ENCODE data around the gene TNFRSF12A. TPM values are rescaled to one million over a fixed set of nuclear protein-coding genes. Genes with fewer than 3 reads are reported as not detected.

The TNFRSF12A gene
- total and polyA plus RNA-seq, 2 of the 4 experiments (the other 2 are of a cell fraction), result 103 to 304 TPM

GRCh38 chr16:3027489-3027795 lies 7.3 kb downstream of the TNFRSF12A start:
- dilution Hi-C loops (cut with HindIII; ENCODE audit: low sequenced_read_pairs, unreplicated experiment), result no loop called here
- Histone ChIP-seq H4K5ac (ENCODE audit: low read depth, low read length) (no peak overlapping the region), H3K56ac (ENCODE audit: extremely low read depth, insufficient read depth, low read length) (no peak overlapping the region), H3K4me3 (ENCODE audit: insufficient read depth, low read depth, low read length) (no peak overlapping the region), H3K36me3 (ENCODE audit: control insufficient read depth, insufficient read depth, low read length) (peaks cover 17% of the 10 kb centered on the region), H3K14ac (replicated peaks; ENCODE audit: low read depth, low read length) (no peak overlapping the region), H3K9ac (ENCODE audit: low read depth, low read length) (no peak overlapping the region), H2AK5ac (ENCODE audit: low read depth, low read length) (no peak overlapping the region), H3K4me2 (ENCODE audit: low read depth, low read length) (no peak overlapping the region), H2BK5ac (ENCODE audit: low read depth, low read length, poor library complexity, severe bottlenecking) (no peak overlapping the region), H2AK9ac (replicated peaks; ENCODE audit: low read depth, low read length, poor library complexity) (no peak overlapping the region), H3K23ac (ENCODE audit: low read depth, low read length) (no peak overlapping the region), H2BK15ac (ENCODE audit: low read depth, low read length) (no peak overlapping the region), H3K9me1 (ENCODE audit: insufficient read depth, low read length) (no peaks in the 10 kb centered on the region), H4K8ac (ENCODE audit: low read depth in 2 of 2, low read length in 2 of 2) (no peak overlapping the region), H2BK20ac (ENCODE audit: low read depth, low read length) (no peak overlapping the region), H2BK120ac (ENCODE audit: low read depth, low read length) (no peak overlapping the region), H3K27me3 (ENCODE audit: control insufficient read depth, insufficient read depth, low read length) (peaks cover 16% of the 10 kb centered on the region), H3K4me1 (ENCODE audit: control insufficient read depth, insufficient read depth, low read length) (peaks cover 8% of the 10 kb centered on the region), H4K20me1 (ENCODE audit: insufficient read depth, low read length) (peaks cover 19% of the 10 kb centered on the region), H2AFZ (replicated peaks; ENCODE audit: low read length, poor library complexity) (no peak overlapping the region), H3K18ac (ENCODE audit: low read depth, low read length) (no peak overlapping the region), H4K91ac (ENCODE audit: insufficient read depth, low read depth, low read length) (no peak overlapping the region), H3K9me3 (ENCODE audit: control insufficient read depth, insufficient read depth, low read length) (no peaks in the 10 kb centered on the region), H3K27ac (ENCODE audit: insufficient read depth, low read length) (no peak overlapping the region), H3K4ac (ENCODE audit: low read depth, low read length) (no peak overlapping the region), H3K79me1 (ENCODE audit: low read depth in 1 of 2, low read length in 2 of 2) (peaks cover 0 to 15% of the 10 kb centered on the region in 2 experiments; a peak in 2 of 4 replicates)
- TF ChIP-seq MXI1 (IDR thresholded peaks at IDR 0.05; ENCODE audit: borderline replicate concordance, low read depth, low read length) (no peak), POLR2A (IDR thresholded peaks at IDR 0.05; ENCODE audit: low read depth, low read length) (no peak), MAZ (IDR thresholded peaks at IDR 0.05; ENCODE audit: borderline replicate concordance, low read depth, low read length) (no peak), SMC3 (IDR thresholded peaks at IDR 0.05; ENCODE audit: low read depth, low read length) (no peak), CEBPB (IDR thresholded peaks at IDR 0.05; ENCODE audit: low read depth, low read length) (no peak), CTCF (conservative IDR thresholded peaks at IDR 0.05; ENCODE audit: low read depth, low read length) (no peak), FOS (IDR thresholded peaks at IDR 0.05; ENCODE audit: low read depth, low read length) (no peak), RAD21 (IDR thresholded peaks at IDR 0.05; ENCODE audit: low read length) (no peak), MAFK (IDR thresholded peaks at IDR 0.05; ENCODE audit: low read depth, low read length) (no peak), RFX5 (IDR thresholded peaks at IDR 0.05; ENCODE audit: low read depth, low read length) (no peak), BHLHE40 (IDR thresholded peaks at IDR 0.05; ENCODE audit: low read depth, low read length) (no peak), NFE2L2 (IDR thresholded peaks at IDR 0.05; ENCODE audit: low read depth, low read length) (no peak), ELK1 (IDR thresholded peaks at IDR 0.05; ENCODE audit: borderline replicate concordance, low read depth, low read length) (no peak)
- DNase-seq, result no peak
- ATAC-seq (ENCODE audit: low read depth), result no peak
- 100% methylated on average over 4 of the region's 8 CpGs; no CpG with 5 or more reads in 1 of the 2 experiments for WGBS, 2 experiments (ENCODE audit: extremely low coverage in 2 of 2, insufficient read length in 1 of 2)
- POLR2A ChIA-PET (ENCODE audit: unreplicated experiment), result no interaction called here
- intact Hi-C loops (cut with micrococcal nuclease), result no loop called here
- CTCF ChIA-PET, result interaction anchor here (0.6 to 1.8 kb wide), 4 partner anchors 12 to 119 kb away, joined by 3 to 7 read pairs (median 4); partner anchors contain the start of gene MMP25
- in situ Hi-C loops (cut with MboI; ENCODE audit: low sequenced_read_pairs), result no loop called here
- no TSS peak for BruUV-seq (replicated peaks)

Data from IMR-90 (cell line).